PFSK-1 (cell line): Measurements from ENCODE around the gene RASL11A.

ENCODE experiments used
- FOXP2 ChIP-seq: optimal IDR thresholded peaks from 2 replicates; pipeline ENCODE3; 2011; ENCODE audit warnings: borderline replicate concordance, control low read depth, inconsistent platforms; ENCODE audit not compliant: insufficient read depth; ENCODE audit errors: extremely low read length, extremely low read depth
- POLR2AphosphoS5 ChIP-seq: IDR thresholded peaks from 2 replicates; pipeline ENCODE4 v1.6.1; 2012; ENCODE audit warnings: low read depth, mild to moderate bottlenecking, control low read depth, low read length, moderate library complexity
- SIN3A ChIP-seq: IDR thresholded peaks from 2 replicates; pipeline ENCODE4 v1.6.1; 2012; ENCODE audit warnings: mild to moderate bottlenecking, low read length, moderate library complexity, borderline replicate concordance; ENCODE audit not compliant: insufficient read depth
- TAF1 ChIP-seq: IDR thresholded peaks from 2 replicates; pipeline ENCODE4 v1.6.1; 2012; ENCODE audit warnings: low read length, control low read depth, borderline replicate concordance; ENCODE audit not compliant: insufficient read depth
- TF ChIP-seq, protein P1 (sequence below), 2 experiments: IDR thresholded peaks; 2 replicates each; pipeline versions ENCODE4 v1.6.1 to v1.8.0; 2011 to 2012; ENCODE audit warnings: low read depth in 2 of 2, low read length in 2 of 2, control low read depth in 1 of 2, inconsistent platforms in 1 of 2, mild to moderate bottlenecking in 1 of 2, moderate library complexity in 1 of 2; ENCODE audit not compliant: insufficient read depth in 1 of 2

RASL11A gene

DNA sequence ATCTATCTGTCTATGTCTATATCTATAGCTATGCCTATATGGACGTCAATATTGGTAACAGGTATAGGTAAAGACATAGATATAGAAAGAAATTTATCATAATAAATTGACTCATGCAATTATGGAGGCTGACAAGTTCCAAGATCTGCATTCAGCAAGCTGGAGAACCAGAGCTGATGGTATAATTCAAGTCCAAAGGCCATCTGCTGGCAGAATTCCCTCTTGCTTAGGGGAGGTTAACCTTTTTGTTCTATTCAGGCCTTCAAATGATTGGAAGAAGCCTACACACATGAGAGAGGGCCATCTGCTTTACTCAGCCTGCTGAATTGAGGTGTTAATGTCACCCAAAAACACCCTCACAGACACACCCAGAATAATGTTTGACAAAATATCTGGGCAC is 10.8 kb downstream of the RASL11A start:
- TF ChIP-seq TAF1 (no peak), FOXP2 (no peak), SIN3A (no peak), POLR2AphosphoS5 (no peak)
- TF ChIP-seq, protein P1, sequence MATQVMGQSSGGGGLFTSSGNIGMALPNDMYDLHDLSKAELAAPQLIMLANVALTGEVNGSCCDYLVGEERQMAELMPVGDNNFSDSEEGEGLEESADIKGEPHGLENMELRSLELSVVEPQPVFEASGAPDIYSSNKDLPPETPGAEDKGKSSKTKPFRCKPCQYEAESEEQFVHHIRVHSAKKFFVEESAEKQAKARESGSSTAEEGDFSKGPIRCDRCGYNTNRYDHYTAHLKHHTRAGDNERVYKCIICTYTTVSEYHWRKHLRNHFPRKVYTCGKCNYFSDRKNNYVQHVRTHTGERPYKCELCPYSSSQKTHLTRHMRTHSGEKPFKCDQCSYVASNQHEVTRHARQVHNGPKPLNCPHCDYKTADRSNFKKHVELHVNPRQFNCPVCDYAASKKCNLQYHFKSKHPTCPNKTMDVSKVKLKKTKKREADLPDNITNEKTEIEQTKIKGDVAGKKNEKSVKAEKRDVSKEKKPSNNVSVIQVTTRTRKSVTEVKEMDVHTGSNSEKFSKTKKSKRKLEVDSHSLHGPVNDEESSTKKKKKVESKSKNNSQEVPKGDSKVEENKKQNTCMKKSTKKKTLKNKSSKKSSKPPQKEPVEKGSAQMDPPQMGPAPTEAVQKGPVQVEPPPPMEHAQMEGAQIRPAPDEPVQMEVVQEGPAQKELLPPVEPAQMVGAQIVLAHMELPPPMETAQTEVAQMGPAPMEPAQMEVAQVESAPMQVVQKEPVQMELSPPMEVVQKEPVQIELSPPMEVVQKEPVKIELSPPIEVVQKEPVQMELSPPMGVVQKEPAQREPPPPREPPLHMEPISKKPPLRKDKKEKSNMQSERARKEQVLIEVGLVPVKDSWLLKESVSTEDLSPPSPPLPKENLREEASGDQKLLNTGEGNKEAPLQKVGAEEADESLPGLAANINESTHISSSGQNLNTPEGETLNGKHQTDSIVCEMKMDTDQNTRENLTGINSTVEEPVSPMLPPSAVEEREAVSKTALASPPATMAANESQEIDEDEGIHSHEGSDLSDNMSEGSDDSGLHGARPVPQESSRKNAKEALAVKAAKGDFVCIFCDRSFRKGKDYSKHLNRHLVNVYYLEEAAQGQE (IDR thresholded peaks at IDR 0.05; ENCODE audit: insufficient read depth in 1 of 2, low read depth in 2 of 2, low read length in 2 of 2) = no peak

DNA sequence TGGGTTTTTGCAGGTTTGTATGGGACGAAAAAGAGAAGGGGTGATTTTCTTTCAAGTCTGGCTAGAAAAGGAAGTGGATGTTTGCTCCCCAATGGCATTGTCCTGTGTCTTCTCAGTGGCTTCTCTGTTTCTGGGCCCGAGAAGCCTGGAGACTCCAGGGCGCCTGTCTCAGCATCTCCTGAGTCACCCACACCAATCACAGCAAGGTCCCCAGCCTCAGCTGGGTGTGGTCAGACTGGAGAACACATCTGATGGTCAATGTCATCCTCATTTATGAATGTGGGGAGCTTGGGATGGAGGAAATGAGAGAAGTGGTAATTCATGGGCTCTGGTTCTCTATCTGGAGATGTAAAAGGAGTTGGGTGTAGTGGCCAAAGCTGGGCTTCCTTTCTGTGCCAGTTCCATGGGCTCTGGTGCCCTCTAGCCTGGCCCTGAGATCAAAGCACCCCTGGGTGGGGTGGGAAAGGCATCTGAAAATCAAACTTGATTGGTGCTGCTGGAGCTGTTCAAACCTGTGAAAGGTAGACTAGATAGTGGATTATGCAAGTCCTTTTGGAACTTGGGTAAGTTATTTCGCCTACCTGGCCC is 13.4 kb downstream of the RASL11A start:
- TF ChIP-seq, protein P1 (IDR thresholded peaks at IDR 0.05; ENCODE audit: insufficient read depth in 1 of 2, low read depth in 2 of 2, low read length in 2 of 2) = no peak

DNA sequence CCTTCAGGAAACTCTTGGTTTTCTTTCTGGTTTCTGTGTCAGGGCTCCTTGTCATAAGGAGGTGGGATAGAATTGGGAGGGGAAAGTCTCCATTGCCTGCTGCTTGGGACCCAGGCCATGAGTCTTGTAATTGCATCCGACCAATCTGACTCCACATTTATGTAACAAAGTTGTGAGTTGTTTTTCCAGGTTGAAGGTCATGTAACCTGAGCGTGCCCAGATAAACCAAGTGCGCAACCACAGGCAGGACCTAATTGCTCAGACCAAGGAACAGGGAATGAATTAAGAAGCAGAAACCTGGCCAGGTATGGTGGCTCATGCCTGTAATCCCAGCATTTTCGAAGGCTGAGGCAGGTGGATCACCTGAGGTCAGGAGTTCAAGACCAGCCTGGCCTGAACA is 17.8 kb downstream of the RASL11A start:
- TF ChIP-seq POLR2AphosphoS5 (no peak), SIN3A (no peak), FOXP2 (no peak), TAF1 (no peak)
- TF ChIP-seq, protein P1 (IDR thresholded peaks at IDR 0.05; ENCODE audit: insufficient read depth in 1 of 2, low read depth in 2 of 2, low read length in 2 of 2) = no peak

GRCh38 chr13:27289011-27289665 is 18.5 kb downstream of the RASL11A start:
- TF ChIP-seq TAF1 = no peak

DNA sequence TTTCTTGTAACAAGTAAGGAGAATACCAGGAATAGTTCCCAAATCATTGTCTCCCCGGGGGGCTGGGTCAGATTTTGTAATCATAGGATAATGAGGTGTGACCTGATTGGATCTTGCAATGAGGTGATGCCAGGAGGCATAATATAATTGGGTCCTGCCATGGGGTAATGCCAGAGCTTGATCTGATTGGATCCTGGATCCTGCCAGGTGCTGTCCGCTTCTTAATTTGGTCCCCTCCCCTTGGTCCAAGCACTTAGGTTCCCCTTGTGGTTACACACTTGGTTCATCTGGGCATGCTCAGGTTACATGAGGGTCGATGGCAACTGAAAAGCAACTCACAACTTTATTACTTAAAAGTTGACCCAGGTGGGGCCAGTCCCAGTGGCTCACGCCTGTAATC is 20.1 kb downstream of the RASL11A start:
- TF ChIP-seq TAF1 (no peak), POLR2AphosphoS5 (no peak), FOXP2 (no peak), SIN3A (no peak)
- TF ChIP-seq, protein P1 (IDR thresholded peaks at IDR 0.05; ENCODE audit: insufficient read depth in 1 of 2, low read depth in 2 of 2, low read length in 2 of 2) = no peak
